Panc1 (cell line): ENCODE measurements around the gene CHP1.

Experiments used
- POLR2AphosphoS5 ChIP-seq: IDR thresholded peaks from 2 replicates; pipeline ENCODE4 v1.6.1; 2012; ENCODE audit warnings: mild to moderate bottlenecking, low read depth, low read length, moderate library complexity
- TF ChIP-seq, protein P1 (sequence below): fragments of 450-650 bp; IDR thresholded peaks from 2 replicates; pipeline ENCODE4 v1.5.1; 2017; ENCODE audit warnings: mild to moderate bottlenecking
- TF ChIP-seq, protein P2 (sequence below), 2 experiments: IDR thresholded peaks; 2 replicates each; pipeline ENCODE4 v1.6.1; 2011 to 2012; ENCODE audit warnings: low read depth in 2 of 2, control low read depth in 1 of 2, low read length in 1 of 2, mild to moderate bottlenecking in 1 of 2, moderate library complexity in 1 of 2; ENCODE audit not compliant: insufficient read depth in 1 of 2

GRCh38 chr15:41254560-41254959 is 23.5 kb downstream of the CHP1 start:
- TF ChIP-seq, protein P1, sequence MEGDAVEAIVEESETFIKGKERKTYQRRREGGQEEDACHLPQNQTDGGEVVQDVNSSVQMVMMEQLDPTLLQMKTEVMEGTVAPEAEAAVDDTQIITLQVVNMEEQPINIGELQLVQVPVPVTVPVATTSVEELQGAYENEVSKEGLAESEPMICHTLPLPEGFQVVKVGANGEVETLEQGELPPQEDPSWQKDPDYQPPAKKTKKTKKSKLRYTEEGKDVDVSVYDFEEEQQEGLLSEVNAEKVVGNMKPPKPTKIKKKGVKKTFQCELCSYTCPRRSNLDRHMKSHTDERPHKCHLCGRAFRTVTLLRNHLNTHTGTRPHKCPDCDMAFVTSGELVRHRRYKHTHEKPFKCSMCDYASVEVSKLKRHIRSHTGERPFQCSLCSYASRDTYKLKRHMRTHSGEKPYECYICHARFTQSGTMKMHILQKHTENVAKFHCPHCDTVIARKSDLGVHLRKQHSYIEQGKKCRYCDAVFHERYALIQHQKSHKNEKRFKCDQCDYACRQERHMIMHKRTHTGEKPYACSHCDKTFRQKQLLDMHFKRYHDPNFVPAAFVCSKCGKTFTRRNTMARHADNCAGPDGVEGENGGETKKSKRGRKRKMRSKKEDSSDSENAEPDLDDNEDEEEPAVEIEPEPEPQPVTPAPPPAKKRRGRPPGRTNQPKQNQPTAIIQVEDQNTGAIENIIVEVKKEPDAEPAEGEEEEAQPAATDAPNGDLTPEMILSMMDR: no peak
- no peak for TF ChIP-seq POLR2AphosphoS5
- TF ChIP-seq, protein P2, sequence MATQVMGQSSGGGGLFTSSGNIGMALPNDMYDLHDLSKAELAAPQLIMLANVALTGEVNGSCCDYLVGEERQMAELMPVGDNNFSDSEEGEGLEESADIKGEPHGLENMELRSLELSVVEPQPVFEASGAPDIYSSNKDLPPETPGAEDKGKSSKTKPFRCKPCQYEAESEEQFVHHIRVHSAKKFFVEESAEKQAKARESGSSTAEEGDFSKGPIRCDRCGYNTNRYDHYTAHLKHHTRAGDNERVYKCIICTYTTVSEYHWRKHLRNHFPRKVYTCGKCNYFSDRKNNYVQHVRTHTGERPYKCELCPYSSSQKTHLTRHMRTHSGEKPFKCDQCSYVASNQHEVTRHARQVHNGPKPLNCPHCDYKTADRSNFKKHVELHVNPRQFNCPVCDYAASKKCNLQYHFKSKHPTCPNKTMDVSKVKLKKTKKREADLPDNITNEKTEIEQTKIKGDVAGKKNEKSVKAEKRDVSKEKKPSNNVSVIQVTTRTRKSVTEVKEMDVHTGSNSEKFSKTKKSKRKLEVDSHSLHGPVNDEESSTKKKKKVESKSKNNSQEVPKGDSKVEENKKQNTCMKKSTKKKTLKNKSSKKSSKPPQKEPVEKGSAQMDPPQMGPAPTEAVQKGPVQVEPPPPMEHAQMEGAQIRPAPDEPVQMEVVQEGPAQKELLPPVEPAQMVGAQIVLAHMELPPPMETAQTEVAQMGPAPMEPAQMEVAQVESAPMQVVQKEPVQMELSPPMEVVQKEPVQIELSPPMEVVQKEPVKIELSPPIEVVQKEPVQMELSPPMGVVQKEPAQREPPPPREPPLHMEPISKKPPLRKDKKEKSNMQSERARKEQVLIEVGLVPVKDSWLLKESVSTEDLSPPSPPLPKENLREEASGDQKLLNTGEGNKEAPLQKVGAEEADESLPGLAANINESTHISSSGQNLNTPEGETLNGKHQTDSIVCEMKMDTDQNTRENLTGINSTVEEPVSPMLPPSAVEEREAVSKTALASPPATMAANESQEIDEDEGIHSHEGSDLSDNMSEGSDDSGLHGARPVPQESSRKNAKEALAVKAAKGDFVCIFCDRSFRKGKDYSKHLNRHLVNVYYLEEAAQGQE (IDR thresholded peaks at IDR 0.05; ENCODE audit: insufficient read depth in 1 of 2, low read depth in 2 of 2, low read length in 1 of 2): no peak
